Right hindlimb (tissue), 1 donor: ENCODE data around the gene PGAP3.
A peak's percentile ranks its signal among the peaks of the same experiment; 100 is the strongest.

Experiments used
- DNase-seq: peaks from one replicate; pipeline ENCODE4 v3.0.0-alpha.2; 2018

The PGAP3 gene

DNA sequence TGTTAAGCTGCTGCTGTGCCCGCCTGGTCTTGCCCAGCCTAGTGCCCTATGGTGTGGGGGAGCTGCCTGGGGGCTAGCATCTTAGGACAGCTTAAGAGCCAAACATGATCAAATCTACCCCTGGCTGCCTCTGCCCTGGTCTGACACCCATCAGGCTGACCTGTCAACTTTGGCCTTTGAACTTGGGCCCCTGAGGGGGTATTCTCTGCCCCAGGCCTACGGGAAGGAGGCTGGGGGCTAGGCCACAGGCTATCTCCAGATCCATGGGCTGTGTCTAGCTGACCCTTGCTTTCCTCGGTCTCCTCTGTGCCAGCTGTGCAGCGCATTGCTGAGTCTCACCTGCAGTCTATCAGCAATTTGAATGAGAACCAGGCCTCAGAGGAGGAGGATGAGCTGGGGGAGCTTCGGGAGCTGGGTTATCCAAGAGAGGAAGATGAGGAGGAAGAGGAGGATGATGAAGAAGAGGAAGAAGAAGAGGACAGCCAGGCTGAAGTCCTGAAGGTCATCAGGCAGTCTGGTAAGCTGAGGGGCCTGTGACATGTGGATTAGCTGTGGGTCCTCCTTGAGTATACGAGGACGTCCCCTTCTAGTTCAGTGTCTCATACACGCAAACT lies 54.2 kb downstream of the PGAP3 start:
- DNase-seq: no peak

DNA sequence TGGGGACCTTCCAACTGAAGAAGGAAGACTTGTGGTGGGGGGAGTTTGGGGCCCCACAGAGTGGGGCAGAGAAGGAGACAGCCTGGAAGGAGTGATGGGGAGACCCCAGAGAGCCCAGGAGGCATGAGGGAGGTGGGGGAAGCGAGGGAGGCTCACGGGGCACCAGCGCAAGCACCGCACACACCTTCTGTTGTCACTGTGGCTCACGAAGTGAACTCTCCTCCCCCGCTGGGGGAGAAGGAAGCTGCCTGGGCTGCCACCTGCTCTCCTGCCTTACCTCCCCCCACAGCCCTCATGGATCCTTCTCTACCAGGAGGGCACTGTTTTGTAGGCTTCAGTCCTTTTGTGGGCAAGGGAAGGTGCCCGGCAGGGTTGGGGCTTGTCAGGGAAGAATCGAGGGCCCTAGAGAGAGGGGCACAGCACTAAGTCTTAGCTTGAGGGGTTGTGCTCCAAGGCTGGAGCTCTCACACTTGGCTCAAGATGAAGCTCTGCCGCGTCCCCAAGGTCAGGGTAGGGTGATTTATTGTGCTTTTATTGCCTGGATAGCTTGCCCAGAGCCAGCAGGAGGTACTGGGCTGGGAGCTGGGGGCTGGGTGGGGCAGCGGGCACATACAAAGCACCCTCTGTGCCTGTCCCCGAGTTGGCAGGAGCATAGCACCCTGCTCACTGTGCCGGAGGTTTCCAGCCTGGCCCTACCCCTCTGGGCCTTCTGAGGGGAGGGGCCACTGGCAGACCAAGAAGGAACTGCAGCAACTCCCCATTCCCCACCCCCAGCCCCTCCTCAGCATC lies 55.5 kb downstream of the PGAP3 start:
- peak; percentile 47 for DNase-seq

DNA sequence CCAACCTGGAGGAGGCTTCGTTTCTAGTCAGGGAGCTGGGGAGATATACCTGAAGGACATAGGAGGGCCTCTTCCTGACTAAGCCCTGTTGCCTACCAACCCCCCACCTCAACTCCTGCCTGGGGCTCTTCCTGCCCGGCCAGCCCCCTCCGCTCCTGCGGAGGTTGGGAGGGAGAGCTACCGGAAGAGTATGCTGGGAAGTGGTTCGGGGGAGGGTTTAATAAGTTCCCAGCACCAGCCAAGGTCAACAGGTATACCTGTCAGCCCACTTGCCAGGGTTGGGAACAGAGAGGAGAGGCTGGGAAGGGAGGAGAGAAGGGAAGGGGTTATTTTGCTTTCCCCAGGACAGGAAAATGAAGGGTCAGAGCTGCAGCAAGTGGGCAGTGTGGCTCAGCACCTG lies 56.5 kb downstream of the PGAP3 start:
- no peak for DNase-seq

DNA sequence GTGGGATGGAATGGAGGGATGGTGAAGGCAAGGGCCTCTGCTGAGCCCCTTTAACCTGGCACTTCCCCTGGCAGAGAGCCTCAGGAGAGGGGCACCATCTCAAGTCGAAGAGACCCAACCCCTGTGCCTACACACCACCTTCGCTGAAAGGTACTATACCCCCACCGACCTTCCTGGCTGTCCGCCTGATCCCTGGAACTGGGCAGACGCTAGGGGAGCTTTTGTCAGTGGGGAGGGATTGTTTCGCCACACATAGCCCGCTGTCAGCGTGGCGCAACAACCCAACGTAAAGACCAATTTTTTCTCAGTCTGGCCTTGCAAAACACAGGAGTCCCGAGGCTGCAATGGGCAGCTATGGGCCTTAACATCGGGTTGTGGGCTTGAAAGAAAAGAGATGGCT lies 58.0 kb downstream of the PGAP3 start:
- no peak for DNase-seq

DNA sequence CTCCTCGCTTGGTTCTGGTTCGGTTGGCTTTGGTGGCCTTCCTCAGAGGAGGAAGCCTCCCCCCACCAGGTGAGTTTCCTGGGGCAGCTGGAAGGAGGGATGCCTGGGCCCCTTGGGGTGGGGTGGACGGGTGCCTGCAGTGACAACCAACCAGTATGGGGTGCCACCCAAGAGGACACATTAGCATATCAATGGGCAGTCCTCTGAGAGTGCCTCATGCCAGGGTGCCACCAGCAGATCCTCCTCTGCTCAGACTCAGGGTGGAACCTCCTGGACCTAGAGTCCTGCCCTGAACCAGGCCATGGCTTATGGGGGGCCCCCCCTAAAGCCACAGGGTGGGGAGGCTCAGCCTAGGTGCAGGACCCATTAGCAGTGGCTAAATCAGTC lies 58.4 kb downstream of the PGAP3 start:
- DNase-seq: no peak

DNA sequence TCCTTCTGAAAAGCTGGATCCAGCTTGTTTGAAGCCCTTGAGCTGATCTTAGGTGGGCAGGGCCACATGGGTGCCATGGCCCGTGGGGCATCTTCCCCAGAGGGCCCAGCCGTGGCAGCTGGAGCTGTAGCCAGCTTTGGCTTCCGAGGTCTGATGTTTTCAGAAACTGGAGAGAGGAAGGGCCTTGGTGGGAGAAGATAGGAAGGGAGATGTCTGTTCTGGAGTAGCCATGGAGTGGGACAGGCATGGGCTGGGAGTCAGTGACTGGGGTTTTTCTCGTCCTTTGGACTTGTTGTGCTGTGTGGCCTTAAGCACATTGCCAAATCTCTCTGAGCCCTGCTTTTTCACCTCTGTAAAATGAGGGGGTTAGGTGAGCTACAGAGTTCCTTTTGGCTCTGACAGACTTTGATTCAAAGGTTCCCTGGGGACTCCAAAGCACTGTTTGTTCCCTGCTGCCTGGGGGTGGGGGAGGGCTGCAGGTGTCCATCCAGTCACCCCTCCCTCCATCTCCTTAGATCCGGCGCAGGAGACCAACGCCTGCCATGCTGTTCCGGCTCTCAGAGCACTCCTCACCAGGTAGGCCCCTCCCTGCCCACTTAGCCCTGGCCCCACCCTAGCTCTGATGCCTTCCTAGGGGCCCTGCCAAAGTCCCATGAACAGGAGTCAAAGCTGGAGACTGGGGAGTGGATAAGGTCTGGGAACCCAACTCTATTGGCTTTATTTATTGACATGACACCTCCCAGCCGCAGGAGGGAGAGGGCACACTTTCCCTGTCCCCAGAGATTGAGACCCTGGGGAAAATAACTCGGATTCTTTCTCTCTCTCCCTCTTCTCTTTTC lies 59.0 kb downstream of the PGAP3 start:
- no peak for DNase-seq

DNA sequence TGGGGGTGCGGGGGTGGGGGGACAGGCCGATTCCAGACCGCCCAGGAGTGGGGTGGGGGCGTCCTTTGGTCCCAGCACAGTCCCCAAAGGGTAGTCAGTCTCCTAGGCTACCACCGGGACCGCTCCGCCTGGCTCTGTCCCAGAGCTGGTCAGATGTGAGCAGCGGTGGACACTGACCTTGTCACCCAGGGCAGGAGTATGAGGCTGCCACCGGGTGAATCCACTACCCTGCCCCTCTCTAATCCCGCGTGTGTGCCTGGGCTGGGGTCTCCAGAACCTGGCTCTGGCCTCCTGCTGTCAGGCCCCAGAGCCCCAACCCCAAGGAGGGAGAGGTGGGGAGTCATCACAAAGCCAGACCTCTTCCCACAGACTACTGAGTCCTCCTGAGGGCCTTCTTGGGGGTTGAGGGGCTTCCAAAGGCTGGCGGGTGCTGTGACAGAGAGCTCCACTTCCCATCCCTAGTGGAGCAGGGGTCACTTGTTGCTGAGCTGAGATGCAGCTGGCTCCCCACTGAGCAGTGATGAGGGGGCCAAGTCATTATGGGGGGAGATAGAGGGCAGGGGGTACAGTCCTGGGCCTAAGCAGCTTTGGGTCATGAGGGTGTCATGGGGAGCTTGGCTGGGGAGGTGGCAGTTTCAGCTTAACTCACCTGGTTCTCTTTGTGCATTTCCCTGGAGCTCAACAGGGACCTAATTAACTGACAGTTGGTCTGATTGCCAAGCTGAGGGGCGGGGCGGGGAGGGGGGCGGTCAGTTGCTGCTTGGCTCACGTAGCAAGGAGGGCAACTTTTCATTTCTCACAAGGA lies 59.9 kb downstream of the PGAP3 start:
- no peak for DNase-seq

DNA sequence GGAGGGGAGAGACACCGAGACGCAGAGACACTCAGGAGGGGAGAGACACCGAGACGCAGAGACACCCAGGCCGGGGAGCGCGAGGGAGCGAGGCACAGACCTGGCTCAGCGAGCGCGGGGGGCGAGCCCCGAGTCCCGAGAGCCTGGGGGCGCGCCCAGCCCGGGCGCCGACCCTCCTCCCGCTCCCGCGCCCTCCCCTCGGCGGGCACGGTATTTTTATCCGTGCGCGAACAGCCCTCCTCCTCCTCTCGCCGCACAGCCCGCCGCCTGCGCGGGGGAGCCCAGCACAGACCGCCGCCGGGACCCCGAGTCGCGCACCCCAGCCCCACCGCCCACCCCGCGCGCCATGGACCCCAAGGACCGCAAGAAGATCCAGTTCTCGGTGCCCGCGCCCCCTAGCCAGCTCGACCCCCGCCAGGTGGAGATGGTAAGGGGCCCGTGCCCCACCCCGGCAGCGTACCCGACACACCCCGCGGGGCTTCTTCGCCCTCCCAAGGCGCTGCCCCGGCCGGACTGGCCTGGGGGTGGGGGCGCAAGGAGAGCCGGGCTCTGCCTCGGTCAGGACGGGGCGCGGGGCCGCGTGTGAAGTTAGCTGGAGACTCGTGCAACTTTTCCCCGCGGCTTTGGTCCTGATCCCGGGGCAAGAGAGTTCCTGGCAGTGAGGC lies 60.7 kb downstream of the PGAP3 start:
- DNase-seq: no peak

DNA sequence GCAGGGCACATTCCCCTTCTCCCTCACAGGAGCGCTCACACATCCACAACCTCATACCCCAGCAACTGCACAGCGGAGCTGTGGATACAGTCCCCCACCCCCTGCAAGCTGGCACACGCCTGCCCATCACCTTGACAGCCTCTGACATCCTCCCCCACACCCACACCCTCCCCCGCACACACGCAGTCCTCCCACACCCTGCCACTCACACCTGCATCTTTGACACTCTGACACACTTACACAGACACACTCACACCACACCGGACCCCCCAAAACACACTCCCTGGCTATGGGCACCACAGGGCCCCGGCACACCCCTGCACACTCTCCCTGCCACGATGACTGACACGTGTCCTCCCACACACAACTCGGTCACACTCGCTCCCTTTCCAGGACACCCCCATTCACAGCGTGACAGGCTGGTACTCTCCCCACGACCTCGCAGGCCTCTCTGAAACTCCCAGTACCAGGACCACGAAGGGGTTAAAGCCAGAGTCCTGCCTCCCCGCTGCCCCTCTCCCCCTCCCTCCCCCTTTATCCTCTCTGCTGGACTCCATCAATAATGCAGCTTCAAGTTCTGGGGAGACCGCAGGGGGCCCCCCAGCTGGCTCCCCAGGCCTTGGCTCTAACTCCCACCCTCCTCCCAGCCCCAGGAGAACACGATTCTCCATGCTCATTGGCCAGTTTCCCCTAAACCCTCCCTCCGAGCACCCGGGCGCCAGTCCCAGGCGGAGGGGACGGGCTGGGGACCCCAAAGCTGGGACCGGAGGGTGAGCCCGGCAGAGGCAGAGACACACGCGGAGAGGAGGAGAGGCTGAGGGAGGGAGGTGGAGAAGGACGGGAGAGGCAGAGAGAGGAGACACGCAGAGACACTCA lies 61.4 kb downstream of the PGAP3 start, which contains the start of gene PPP1R1B:
Gene PPP1R1B, plus strand, starts transcription at position 782 of the 876 bp plus-strand sequence. CDS start 441 bp downstream, outside the sequence.
- no peak for DNase-seq

DNA sequence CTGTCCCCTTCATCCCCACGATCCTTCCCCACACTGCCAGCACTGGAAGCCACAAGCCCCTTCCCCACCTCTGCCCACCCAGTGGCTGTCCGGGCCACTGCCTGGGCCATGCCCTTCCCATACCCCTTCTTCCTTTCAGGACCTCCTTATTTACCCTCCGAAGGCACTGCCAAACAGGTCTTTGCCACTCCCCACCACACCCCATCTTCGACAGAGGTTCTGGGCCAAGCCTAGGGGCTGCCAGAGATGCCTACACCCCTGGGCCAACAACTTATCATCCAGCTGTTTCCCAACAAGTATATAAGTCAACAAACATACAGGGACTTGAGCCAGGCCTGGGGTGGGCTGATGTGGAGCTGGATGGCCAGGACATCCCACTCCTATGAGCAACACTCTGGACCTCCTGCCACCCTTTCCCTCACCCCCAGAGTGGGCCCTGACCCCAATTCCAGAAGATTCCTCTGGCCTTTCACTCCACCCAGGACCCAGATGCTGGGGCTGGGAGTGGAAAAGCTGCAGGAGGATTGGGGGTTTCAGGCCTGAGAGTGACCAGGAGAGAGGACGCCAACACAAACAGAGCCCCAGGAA lies 62.6 kb downstream of the PGAP3 start:
- DNase-seq: no peak

DNA sequence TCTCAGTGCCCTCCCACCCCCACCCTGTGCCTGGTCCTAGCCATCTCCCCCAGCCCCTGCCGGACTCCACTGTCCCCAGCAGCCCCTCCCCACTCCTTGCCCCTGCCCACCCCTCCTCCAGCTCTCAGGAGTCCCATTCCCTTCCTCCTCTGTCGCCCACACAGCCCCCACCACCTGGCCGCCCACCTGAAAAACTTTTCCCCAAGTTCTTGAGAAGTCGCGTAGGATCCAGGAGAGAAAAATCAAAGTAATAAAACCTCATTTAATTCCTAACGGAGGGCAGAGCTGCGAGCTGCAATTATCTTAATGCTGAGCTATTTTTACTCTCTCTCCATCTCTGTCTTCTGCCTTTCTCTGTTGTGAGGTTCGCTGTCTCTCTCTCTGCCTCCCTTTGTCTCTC lies 63.5 kb downstream of the PGAP3 start:
- DNase-seq: no peak

DNA sequence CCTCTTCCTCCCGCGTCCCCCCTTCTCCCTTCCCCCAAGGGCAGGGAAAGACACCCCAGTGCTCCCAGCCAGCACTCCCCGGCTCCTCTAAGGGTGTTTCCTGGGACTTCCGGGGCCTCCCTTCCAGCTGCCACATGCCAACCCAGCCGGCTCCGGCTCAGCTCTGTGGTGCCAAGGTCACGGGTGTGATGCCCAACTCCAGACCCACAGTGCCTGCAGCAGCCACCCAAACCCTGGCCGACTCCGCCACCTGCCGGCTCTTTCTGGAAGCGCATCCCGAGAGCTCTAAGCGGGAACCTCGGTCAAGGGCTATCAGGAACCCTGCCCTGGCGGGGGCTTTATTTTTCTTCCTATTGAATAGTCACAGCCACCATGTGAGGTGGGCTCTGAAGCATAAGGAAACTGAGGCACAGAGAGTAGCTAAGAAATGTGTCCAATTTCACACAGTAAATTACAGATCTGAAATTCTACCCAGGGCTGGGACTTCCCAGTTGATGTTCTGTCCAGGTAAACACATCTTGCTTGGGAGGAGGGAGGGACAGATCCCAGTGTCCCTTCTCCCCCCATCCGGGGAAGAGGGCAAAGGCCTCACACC lies 64.4 kb downstream of the PGAP3 start:
- peak; percentile 83 for DNase-seq

DNA sequence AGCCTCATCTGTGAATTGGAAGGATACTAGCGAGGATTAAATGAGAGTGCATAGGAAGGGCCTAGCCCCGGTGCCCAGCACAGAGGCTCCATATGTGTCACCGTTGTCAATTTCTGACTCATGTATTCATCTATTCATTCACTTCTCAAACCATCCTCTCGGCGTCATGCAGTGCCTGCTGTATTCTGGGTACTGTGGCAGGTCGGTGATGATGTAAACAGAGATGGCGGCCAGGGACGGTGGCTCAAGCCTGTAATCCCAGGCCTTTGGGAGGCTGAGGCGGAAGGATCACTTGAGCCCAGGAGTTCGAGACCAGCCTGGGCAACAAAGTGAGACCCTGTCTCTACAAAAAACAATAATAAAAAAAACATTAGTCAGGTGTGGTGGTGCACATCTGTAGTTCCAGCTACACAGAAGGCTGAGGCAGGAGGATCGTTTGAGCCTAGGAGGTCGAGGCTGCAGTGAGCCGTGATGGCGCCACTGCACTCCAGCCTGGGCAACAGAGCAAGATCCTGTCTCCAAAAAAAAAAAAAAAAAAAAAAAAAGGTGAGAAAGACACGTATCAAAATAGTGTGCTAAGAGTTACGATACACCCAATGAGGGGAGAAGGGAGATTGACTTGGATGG lies 65.4 kb downstream of the PGAP3 start:
- DNase-seq: no peak

DNA sequence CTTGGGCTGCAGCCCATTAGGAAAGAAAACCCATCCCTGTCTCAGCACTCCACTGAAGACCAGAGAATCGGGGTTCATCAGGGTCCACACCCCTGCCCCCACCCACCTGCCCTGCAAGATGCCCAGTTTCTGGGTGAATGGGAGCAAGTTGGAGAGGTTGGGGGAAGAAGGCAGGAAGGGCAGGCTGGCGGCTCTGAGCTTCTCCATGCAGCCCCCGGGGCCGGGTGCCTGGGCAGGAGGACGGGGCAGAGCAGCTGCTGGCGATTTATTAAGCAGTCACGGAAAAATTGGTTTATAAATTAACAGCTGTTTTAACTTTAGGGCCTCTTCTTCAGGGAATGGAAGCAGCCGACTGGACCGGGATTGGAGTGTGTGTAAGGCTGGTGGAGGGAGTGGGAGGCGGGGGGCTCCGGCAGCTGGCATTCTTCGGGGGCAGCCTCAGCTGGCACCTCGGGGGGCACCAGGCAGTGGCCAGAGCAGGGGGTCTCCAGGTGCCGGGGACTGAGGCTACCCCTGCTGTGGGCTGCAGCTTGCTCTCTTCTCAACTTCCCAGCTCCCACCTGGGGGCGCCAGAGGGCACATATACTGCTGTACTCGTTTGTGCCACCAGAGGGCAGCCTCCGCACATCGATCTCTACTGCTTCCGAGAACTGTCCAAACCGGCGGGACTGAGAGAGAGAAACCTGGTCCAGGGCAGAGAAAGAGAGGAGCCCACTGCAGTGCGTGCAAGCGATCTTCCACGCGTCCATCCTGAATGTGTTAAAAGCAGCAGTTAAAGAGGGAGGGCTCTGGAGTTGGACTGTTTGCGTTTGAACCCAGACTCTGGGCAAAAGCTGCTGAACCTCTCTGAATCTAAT lies 66.1 kb downstream of the PGAP3 start:
- peak; percentile 91 for DNase-seq
